ENCODE results near the gene MCF2L2.
"Not testable (repeated sequence)": the region's sequence is repeated elsewhere in the genome, so short reads cannot be mapped to it uniquely, and the experiment has no call there.

Gene MCF2L2

DNA sequence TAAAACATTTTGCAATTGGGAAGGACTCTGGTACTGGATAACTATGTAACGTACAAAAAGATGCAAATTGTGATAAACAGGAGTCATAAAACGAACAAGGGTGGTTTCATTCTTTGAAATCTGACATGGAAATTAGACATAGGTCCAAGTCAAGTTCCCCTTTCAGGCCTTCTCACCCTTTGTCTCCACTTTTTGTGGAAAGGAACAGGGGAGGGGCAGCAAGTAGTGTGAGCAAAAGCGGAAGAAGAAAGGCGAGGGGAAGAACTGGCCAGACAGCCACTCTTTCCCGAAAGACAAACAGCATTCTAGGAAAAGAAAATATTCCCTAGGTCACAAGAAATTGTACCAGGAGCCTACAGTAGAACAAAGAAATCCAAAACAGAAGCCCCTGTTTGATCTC lies 52.6 kb downstream of the MCF2L2 start:
- no peak for DNase-seq (ENCODE audit: low spot score)
- TF ChIP-seq, protein P1, sequence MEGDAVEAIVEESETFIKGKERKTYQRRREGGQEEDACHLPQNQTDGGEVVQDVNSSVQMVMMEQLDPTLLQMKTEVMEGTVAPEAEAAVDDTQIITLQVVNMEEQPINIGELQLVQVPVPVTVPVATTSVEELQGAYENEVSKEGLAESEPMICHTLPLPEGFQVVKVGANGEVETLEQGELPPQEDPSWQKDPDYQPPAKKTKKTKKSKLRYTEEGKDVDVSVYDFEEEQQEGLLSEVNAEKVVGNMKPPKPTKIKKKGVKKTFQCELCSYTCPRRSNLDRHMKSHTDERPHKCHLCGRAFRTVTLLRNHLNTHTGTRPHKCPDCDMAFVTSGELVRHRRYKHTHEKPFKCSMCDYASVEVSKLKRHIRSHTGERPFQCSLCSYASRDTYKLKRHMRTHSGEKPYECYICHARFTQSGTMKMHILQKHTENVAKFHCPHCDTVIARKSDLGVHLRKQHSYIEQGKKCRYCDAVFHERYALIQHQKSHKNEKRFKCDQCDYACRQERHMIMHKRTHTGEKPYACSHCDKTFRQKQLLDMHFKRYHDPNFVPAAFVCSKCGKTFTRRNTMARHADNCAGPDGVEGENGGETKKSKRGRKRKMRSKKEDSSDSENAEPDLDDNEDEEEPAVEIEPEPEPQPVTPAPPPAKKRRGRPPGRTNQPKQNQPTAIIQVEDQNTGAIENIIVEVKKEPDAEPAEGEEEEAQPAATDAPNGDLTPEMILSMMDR (IDR thresholded peaks at IDR 0.05; ENCODE audit: extremely low read depth, insufficient read depth, missing control alignments) = no peak
- in situ Hi-C loops (cut with MboI; ENCODE audit: low pct_unique_long_range_greater_than_20kb, low sequenced_read_pairs, unreplicated experiment) = loop anchor here (25.0 kb wide), 2 partner anchors 463 to 663 kb away; no protein-coding TSS in a partner anchor

DNA sequence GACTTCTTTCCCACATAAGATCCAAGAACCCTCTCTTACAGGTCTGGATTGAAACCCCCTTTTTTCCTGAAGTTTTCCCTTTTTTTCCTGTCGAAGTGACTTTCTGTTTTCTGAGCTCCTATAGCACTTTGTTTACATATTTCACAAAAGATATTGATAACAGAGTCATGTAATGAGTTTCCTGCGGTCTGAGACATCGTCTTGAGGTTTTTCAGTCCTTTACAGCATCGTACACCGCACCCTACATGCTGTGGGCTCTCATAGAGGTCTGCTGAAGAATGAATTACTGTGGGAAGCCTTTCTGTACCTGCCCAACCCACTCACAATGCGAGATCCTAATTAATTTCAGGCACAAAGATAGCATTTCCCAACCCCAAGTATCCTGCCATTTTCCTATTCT lies 53.1 kb downstream of the MCF2L2 start:
- in situ Hi-C loops (cut with MboI; ENCODE audit: low pct_unique_long_range_greater_than_20kb, low sequenced_read_pairs, unreplicated experiment) = loop anchor here (25.0 kb wide), 2 partner anchors 463 to 663 kb away; no protein-coding TSS in a partner anchor
- TF ChIP-seq, protein P1 (IDR thresholded peaks at IDR 0.05; ENCODE audit: extremely low read depth, insufficient read depth, missing control alignments) = no peak
- no peak for DNase-seq (ENCODE audit: low spot score)

DNA sequence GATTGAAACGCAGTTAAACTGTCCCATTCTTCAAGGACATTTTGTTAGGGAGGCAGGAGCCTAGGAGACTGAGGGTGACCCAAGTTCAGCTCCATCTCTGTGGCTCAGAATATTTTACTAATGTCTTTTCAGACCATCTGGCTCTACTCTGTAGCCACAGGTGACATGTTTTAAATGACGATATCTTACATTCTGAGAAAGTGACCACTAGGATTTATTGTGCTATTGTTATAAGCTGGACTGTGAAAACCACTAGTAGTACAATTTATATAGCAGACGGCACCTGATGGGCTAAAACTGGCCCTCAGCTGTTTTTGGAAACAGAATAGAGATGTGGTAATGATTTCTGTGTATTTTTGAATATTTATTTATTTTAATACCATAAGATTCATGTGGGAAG lies 55.5 kb downstream of the MCF2L2 start:
- TF ChIP-seq, protein P1 (IDR thresholded peaks at IDR 0.05; ENCODE audit: extremely low read depth, insufficient read depth, missing control alignments) = no peak
- DNase-seq (ENCODE audit: low spot score) = no peak
- in situ Hi-C loops (cut with MboI; ENCODE audit: low pct_unique_long_range_greater_than_20kb, low sequenced_read_pairs, unreplicated experiment) = no loop called here

DNA sequence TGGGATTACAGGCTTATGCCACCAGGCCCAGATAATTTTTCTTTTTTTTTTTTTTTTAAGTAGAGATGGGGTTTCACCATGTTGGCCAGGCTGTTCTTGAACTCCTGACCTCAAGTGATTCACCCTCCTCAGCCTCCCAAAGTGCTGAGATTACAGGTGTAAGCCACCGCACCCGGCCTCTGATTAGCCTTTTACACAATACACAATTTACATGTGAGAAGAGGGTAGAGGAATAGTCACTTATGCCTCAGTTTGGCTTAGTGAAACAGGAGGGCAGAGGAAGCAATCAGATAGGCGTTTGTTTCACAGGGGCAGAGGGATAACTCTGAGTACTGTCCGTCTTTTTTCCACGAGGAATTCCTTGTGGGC lies 56.8 kb downstream of the MCF2L2 start:
- in situ Hi-C loops (cut with MboI; ENCODE audit: low pct_unique_long_range_greater_than_20kb, low sequenced_read_pairs, unreplicated experiment); DNase-seq (ENCODE audit: low spot score): not testable (repeated sequence)

DNA sequence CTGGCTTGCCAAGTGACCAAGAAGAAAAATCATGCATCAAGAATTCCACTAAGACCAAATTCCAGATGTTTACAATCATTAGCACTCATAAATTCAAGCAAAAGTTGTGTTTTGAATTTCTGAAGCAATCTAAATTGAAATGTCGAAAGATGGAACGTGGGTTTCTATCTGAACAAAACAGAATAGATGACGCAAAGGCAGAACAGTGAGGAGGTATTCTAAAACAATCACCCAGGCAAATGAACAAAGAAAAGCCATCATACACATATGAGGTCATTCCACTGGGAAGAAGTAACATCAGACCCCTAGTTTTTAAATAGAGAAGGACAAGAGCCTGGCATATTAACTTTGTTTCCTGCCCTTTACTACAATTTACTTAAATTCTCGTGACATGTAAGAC lies 58.0 kb downstream of the MCF2L2 start:
- no peak for DNase-seq (ENCODE audit: low spot score)
- TF ChIP-seq, protein P1 (IDR thresholded peaks at IDR 0.05; ENCODE audit: extremely low read depth, insufficient read depth, missing control alignments) = no peak
- in situ Hi-C loops (cut with MboI; ENCODE audit: low pct_unique_long_range_greater_than_20kb, low sequenced_read_pairs, unreplicated experiment) = no loop called here

DNA sequence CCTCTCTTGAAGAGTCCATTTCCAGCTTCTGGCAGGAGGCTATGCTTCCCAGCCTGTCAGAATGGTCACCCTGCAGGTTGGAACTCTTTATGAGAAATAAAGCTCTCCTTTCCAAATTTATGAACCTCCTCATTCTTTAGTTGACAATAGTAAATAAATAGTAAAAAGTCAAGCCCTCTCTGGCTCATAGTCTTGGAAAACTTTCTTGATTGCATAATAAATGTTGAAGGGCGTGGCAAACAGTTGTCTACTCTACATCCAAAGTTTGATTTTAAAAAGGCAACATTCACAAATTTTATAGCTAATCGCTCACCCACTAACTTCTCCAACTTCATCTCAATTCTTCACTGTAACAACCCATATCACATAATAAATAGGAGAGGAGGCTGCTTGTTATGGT lies 58.8 kb downstream of the MCF2L2 start:
- TF ChIP-seq, protein P1 (IDR thresholded peaks at IDR 0.05; ENCODE audit: extremely low read depth, insufficient read depth, missing control alignments) = no peak
- in situ Hi-C loops (cut with MboI; ENCODE audit: low pct_unique_long_range_greater_than_20kb, low sequenced_read_pairs, unreplicated experiment) = no loop called here
- no peak for DNase-seq (ENCODE audit: low spot score)

DNA sequence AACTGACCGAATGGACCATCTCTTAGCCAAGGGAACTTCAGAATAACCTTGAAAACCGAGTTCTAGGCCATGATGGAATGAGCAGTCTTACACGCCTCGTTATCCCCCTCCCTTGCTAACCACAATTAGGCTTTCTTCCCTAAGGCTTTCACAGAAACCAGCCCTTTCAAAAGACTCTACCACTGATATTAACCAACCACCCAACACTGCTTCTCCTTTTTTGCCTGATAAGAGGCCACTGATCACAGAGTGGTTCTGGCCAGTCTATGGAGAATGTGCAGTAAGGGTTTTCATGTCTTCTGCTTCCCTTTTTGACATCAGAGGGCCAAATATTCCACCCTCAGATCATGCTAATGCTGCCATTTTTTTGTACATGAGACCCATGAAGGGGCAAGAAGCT lies 59.3 kb downstream of the MCF2L2 start:
- DNase-seq (ENCODE audit: low spot score) = no peak
- in situ Hi-C loops (cut with MboI; ENCODE audit: low pct_unique_long_range_greater_than_20kb, low sequenced_read_pairs, unreplicated experiment) = no loop called here
- TF ChIP-seq, protein P1 (IDR thresholded peaks at IDR 0.05; ENCODE audit: extremely low read depth, insufficient read depth, missing control alignments) = no peak
